ENCODE measurements around the gene GBP2.

GRCh38 chr1:89129911-89130310 is 4.0 kb upstream of the GBP2 start:
- TF ChIP-seq CTCF (IDR thresholded peaks at IDR 0.05) = no peak
- no peak for TF ChIP-seq POLR2A (IDR thresholded peaks at IDR 0.05)

Data from Peyer's patch (tissue), 4 donors.